Breast epithelium (tissue), 4 donors: Measurements from ENCODE around the gene CACNA1B. TPM values are rescaled to one million over a fixed set of nuclear protein-coding genes. Genes with fewer than 3 reads are reported as not detected.
"Not testable (repeated sequence)": the region's sequence is repeated elsewhere in the genome, so short reads cannot be mapped to it uniquely, and the experiment has no call there.

Experiments used
- DNase-seq, 2 donors: peaks; one replicate each; pipeline ENCODE4 v3.0.0-alpha.2; 2019; ENCODE audit warnings: low spot score in 2 of 2
- H3K27ac ChIP-seq, 2 donors: fragments of 200-600 bp; sonication (generic) in 1 of 2; one replicate each; pipeline ENCODE4 v1.5.1; 2016 to 2019; ENCODE audit warnings: mild to moderate bottlenecking in 1 of 2
- H3K27me3 ChIP-seq, 2 donors: fragments of 200-600 bp; sonication (generic) in 1 of 2; one replicate each; pipeline versions ENCODE4 v1.5.1 to v1.6.0; 2017 to 2019; ENCODE audit warnings: control low read depth in 1 of 2, mild to moderate bottlenecking in 1 of 2
- H3K36me3 ChIP-seq: fragments of 200-600 bp; one replicate; pipeline ENCODE4 v1.5.1; 2019
- H3K4me1 ChIP-seq, 2 donors: fragments of 200-600 bp; sonication (generic); one replicate each; pipeline ENCODE4 v1.5.1; 2016 to 2019; ENCODE audit warnings: control low read depth in 1 of 2
- H3K4me3 ChIP-seq, 3 donors: fragments of 200-600 bp; sonication (generic); 1 replicate in 2 of 3; 2 replicates in 1 of 3; pipeline ENCODE4 v1.5.1; 2016 to 2019; ENCODE audit warnings: mild to moderate bottlenecking in 3 of 3, moderate library complexity in 2 of 3
- H3K9me3 ChIP-seq, 2 donors: fragments of 200-600 bp; sonication (generic) in 1 of 2; one replicate each; pipeline ENCODE4 v1.5.1; 2016 to 2019; ENCODE audit warnings: control low read depth in 1 of 2
- POLR2A ChIP-seq: fragments of 450-650 bp; IDR thresholded peaks from one replicate; pipeline ENCODE4 v1.6.1; 2016; ENCODE audit warnings: antibody characterized with exemption, mild to moderate bottlenecking, moderate library complexity
- POLR2AphosphoS5 ChIP-seq, 3 donors: sonication (generic); formaldehyde crosslinking; IDR thresholded peaks; one replicate each; pipeline ENCODE4 v1.6.1; 2017; ENCODE audit warnings: antibody characterized with exemption in 3 of 3
- intact Hi-C: fragments of 100-400 bp; cut with DNase I; formaldehyde crosslinking; loops from one replicate; pipeline ENCODE4 v1.15.1; 2023; ENCODE audit warnings: low total_unique reads
- total RNA-seq, 3 donors: library from RNA; depleted of rRNA; stranded (reverse); fragments of >200 nt; gene quantifications; one replicate each; pipeline ENCODE4 v1.1.0, GENCODE V29; 2016
- TF ChIP-seq, protein P1 (sequence below), 3 donors: fragments of 450-650 bp; IDR thresholded peaks; one replicate each; pipeline ENCODE4 v1.5.1; 2016 to 2017; ENCODE audit warnings: antibody characterized with exemption in 3 of 3, mild to moderate bottlenecking in 3 of 3, moderate library complexity in 3 of 3

Gene CACNA1B
- total RNA-seq, 3 donors from 2014 or later: under 0.01 TPM; not detected in 2

DNA sequence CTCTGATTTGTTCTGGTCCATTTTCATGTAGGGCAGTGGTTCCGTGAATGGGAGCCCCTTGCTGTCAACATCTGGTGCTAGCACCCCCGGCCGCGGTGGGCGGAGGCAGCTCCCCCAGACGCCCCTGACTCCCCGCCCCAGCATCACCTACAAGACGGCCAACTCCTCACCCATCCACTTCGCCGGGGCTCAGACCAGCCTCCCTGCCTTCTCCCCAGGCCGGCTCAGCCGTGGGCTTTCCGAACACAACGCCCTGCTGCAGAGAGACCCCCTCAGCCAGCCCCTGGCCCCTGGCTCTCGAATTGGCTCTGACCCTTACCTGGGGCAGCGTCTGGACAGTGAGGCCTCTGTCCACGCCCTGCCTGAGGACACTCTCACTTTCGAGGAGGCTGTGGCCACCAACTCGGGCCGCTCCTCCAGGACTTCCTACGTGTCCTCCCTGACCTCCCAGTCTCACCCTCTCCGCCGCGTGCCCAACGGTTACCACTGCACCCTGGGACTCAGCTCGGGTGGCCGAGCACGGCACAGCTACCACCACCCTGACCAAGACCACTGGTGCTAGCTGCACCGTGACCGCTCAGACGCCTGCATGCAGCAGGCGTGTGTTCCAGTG is 244.0 kb downstream of the CACNA1B start:
- Histone ChIP-seq H3K4me1 (no peaks in the 10 kb centered on the region), H3K36me3 (no peaks in the 10 kb centered on the region), H3K27ac (no peak overlapping the region), H3K27me3 (peaks cover 0 to 13% of the 10 kb centered on the region in 2 donors), H3K4me3 (no peak overlapping the region), H3K9me3 (no peaks in the 10 kb centered on the region)
- intact Hi-C loops: no loop called here
- no peak for DNase-seq
- TF ChIP-seq POLR2A (no peak), POLR2AphosphoS5 (IDR thresholded peaks at IDR 0.05) (no peak)
- TF ChIP-seq, protein P1, sequence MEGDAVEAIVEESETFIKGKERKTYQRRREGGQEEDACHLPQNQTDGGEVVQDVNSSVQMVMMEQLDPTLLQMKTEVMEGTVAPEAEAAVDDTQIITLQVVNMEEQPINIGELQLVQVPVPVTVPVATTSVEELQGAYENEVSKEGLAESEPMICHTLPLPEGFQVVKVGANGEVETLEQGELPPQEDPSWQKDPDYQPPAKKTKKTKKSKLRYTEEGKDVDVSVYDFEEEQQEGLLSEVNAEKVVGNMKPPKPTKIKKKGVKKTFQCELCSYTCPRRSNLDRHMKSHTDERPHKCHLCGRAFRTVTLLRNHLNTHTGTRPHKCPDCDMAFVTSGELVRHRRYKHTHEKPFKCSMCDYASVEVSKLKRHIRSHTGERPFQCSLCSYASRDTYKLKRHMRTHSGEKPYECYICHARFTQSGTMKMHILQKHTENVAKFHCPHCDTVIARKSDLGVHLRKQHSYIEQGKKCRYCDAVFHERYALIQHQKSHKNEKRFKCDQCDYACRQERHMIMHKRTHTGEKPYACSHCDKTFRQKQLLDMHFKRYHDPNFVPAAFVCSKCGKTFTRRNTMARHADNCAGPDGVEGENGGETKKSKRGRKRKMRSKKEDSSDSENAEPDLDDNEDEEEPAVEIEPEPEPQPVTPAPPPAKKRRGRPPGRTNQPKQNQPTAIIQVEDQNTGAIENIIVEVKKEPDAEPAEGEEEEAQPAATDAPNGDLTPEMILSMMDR (IDR thresholded peaks at IDR 0.05): no peak

DNA sequence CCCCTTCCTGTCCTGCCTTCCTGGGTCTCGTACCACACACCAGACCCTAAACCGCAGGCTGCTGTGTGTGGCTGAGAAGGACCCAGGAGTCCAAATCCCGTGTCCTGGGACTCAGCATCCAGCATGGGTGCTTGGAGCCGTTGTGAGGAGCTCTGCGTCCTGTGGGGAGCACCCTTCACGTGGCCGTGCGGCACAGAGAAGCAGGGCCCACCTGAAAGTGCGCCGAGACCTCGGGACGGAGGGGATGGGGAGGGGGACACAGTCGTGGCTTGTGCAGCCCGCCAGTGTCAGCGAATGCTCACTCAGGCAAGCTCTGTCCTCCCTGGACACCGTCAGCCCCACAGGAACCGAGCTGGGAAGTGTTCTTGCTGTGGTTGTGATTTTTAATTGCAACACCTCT is 244.6 kb downstream of the CACNA1B start:
- no peak for TF ChIP-seq POLR2A
- TF ChIP-seq POLR2AphosphoS5 (IDR thresholded peaks at IDR 0.05): no peak
- TF ChIP-seq, protein P1 (IDR thresholded peaks at IDR 0.05): no peak
- Histone ChIP-seq H3K36me3 (no peaks in the 10 kb centered on the region), H3K9me3 (no peaks in the 10 kb centered on the region), H3K27ac (no peak overlapping the region), H3K27me3 (peaks cover 0 to 13% of the 10 kb centered on the region in 2 donors), H3K4me3 (no peak overlapping the region), H3K4me1 (no peaks in the 10 kb centered on the region)
- DNase-seq: no peak
- intact Hi-C loops: no loop called here

DNA sequence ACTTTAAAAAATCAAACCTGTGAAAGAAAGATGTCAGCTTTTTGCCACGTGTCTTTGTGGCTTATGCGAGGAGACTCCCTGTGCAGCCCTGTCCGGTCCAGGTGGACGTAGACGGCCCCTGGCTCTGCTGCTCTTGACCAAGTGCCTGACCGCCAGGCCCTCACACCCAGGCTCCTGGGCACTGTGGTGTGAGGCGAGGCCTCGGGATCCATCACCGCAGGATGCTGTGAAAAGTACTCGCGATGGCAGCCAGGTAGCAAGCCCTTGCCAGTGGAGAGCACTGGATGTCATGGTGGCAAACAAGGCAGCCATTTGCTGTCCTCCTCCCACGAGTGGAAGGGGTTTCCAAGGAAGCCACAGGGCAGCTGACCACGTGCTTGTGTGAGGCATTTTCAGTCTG is 245.1 kb downstream of the CACNA1B start:
- Histone ChIP-seq H3K9me3 (no peaks in the 10 kb centered on the region), H3K4me1 (no peaks in the 10 kb centered on the region), H3K27ac (no peak overlapping the region), H3K4me3 (no peak overlapping the region), H3K27me3 (peaks cover 0 to 13% of the 10 kb centered on the region in 2 donors), H3K36me3 (no peaks in the 10 kb centered on the region)
- intact Hi-C loops: no loop called here
- TF ChIP-seq POLR2A (no peak), POLR2AphosphoS5 (IDR thresholded peaks at IDR 0.05) (no peak)
- DNase-seq: no peak

DNA sequence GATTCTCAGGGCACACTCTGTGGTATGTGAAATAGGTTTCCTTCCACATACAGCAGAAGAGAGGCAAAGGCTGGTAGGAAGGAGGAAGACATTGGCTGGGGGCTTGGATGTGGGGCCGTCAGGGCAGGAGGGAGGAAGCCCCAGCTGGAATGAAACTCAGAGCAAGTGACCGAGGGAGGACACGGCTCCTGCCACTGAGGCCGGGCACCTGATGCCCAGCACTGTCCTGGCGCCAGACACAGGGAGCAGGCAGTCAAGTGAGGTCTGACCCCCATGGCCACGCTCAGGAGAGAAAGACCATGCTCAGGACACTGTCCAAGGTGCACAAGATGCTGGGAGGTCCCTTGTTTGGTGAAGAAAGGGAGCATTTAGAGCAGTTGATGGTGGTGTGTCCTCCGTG is 245.5 kb downstream of the CACNA1B start:
- no peak overlapping the region for H3K27ac ChIP-seq
- TF ChIP-seq POLR2A: no peak
- no peak for TF ChIP-seq POLR2AphosphoS5 (IDR thresholded peaks at IDR 0.05)
- TF ChIP-seq, protein P1 (IDR thresholded peaks at IDR 0.05): no peak
- peaks cover 0 to 13% of the 10 kb centered on the region in 2 donors for H3K27me3 ChIP-seq
- H3K4me1 ChIP-seq: no peaks in the 10 kb centered on the region
- DNase-seq: no peak
- no peaks in the 10 kb centered on the region for H3K9me3 ChIP-seq
- H3K36me3 ChIP-seq: no peaks in the 10 kb centered on the region
- intact Hi-C loops: no loop called here
- no peak overlapping the region for H3K4me3 ChIP-seq

DNA sequence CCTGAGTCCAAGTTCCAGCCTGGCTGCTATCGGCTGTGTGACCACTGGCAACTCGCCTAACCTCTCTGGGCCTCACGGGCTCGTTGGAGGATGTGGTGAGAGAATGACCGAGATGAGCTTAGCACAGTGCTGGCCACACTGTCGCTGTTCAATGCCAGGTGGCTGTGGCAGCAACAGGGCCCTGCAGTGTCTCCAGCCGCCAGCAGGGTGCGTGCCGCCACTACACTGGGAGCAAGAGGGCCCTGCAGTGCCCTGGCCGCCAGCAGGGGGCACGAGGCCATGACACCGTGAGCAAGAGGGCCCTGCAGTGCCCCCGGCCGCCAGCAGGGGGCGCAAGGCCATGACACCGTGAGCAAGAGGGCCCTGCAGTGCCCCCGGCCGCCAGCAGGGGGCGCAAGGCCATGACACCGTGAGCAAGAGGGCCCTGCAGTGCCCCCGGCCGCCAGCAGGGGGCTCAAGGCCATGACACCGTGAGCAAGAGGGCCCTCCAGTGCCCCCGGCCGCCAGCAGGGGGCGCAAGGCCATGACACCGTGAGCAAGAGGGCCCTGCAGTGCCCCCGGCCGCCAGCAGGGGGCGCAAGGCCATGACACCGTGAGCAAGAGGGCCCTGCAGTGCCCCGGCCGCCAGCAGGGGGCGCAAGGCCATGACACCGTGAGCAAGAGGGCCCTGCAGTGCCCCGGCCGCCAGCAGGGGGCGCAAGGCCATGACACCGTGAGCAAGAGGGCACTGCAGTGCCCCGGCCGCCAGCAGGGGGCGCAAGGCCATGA is 248.7 kb downstream of the CACNA1B start:
- H3K36me3 ChIP-seq, DNase-seq, intact Hi-C loops, H3K9me3 ChIP-seq, H3K4me3 ChIP-seq, H3K4me1 ChIP-seq, H3K27ac ChIP-seq, H3K27me3 ChIP-seq: not testable (repeated sequence)

DNA sequence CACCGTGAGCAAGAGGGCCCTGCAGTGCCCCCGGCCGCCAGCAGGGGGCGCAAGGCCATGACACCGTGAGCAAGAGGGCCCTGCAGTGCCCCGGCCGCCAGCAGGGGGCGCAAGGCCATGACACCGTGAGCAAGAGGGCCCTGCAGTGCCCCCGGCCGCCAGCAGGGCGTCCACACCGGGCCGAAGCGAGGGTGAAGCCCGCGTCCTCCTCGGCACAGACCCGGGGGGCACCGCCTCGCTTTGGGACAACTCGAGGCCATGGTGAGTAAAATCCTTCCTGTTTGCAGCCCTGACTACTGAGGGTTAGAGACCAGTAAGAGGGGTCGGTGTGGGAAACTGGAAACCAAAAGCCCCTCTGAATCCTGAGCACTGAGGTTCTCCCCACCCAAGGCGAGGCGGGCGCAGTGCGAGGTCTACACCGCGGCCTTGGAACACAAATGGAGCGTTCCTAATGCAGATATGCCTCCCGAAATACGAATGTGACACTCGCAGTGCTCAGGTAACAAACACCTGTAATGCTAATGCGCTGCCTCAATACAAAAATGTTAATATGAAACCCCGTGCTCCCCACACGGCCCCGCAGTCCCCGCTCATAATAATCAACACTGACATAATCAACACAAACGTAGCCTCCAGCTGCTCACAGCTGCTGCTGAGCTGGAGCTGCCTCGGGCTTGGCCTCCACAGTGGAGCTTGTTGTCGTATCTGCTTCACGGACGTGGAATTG is 249.4 kb downstream of the CACNA1B start:
- H3K9me3 ChIP-seq, H3K4me3 ChIP-seq, intact Hi-C loops, H3K36me3 ChIP-seq, H3K27me3 ChIP-seq, H3K4me1 ChIP-seq, DNase-seq, H3K27ac ChIP-seq: not testable (repeated sequence)

DNA sequence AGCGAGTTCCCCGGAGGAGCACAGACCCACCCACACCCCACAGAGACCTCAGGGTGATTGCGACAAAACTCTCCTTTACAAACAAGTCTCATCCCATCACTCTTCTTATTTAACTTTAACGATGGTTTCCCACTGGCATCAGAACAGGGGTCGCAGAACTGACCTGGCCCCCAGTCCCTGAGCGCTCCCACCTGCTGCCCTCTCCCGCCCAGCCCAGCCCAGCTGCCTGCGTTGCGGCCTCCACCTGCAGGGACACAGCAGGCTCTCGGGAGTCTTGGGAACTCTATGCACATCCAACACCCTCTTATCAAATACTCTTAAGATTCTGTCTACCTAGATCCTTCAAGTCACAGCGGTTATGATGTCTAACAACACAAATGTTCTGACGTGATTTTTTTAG is 250.4 kb downstream of the CACNA1B start:
- H3K27ac ChIP-seq, H3K9me3 ChIP-seq, H3K27me3 ChIP-seq, intact Hi-C loops, H3K36me3 ChIP-seq, H3K4me3 ChIP-seq, DNase-seq, H3K4me1 ChIP-seq: not testable (repeated sequence)

DNA sequence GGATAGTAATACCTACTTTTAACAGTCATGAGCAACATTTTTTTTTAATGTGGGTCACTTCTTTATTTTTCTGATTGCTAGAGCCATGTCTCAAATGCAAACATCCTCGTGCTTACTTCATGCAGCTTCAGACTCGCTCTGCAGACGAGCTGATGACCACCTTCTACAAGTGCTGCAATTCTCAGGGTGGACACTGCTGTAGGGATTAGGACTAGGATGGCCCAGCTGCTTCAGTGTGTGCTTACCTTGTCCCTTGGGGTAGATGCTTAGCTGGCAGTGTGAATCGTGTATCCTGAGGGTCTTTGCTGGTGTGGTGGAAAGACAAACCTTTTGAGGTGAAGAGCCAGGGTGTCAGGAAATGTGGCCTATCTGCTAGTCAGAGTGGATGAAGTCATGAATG is 251.7 kb downstream of the CACNA1B start:
- H3K4me3 ChIP-seq, intact Hi-C loops, H3K4me1 ChIP-seq, H3K36me3 ChIP-seq, H3K27ac ChIP-seq, H3K27me3 ChIP-seq, DNase-seq, H3K9me3 ChIP-seq: not testable (repeated sequence)

DNA sequence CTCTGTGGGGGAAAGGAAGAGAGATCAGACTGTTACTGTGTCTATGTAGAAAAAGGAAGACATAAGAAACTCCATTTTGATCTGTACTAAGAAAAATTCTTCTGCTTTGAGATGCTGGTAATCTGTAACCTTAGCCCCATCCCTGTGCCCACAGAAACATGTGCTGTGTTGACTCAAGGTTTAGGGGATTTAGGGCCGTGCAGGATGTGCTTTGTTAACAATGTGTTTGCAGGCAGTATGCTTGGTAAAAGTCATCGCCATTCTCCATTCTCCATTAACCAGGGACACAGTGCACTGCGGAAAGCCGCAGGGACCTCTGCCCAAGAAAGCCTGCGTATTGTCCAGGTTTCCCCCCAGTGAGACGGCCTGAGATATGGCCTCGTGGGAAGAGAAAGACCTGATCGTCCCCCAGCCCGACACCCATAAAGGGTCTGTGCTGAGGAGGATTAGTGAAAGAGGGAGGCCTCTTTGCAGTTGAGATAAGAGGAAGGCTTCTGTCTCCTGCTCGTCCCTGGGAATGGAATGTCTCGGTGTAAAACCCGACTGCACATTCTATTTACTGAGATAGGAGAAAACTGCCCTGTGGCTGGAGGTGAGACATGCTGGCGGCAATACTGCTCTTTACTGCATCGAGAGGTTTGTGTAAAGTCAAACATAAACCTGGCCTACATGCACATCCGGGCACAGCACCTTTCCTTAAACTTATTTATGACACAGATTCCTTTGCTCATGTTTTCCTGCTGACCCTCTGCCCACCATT is 255.5 kb downstream of the CACNA1B start:
- H3K27ac ChIP-seq, H3K36me3 ChIP-seq, intact Hi-C loops, H3K4me3 ChIP-seq, H3K27me3 ChIP-seq, H3K9me3 ChIP-seq, DNase-seq, H3K4me1 ChIP-seq: not testable (repeated sequence)
